ENCODE results near the gene SLC15A4. TPM values are rescaled to one million over a fixed set of nuclear protein-coding genes. Genes with fewer than 3 reads are reported as not detected.

The SLC15A4 gene
- total and polyA plus RNA-seq, 2 of the 4 experiments (the other 2 are of a cell fraction): 15.4 to 21.9 TPM

GRCh38 chr12:128815779-128816642 lies 7.7 kb downstream of the SLC15A4 start:
- Histone ChIP-seq H3K4ac (ENCODE audit: low read depth, low read length) (no peak overlapping the region), H2BK20ac (ENCODE audit: low read depth, low read length) (no peak overlapping the region), H3K4me1 (ENCODE audit: control insufficient read depth, insufficient read depth, low read length) (peaks cover 5% of the 10 kb centered on the region), H3K56ac (ENCODE audit: extremely low read depth, insufficient read depth, low read length) (no peak overlapping the region), H4K91ac (ENCODE audit: insufficient read depth, low read depth, low read length) (no peak overlapping the region), H3K9ac (ENCODE audit: low read depth, low read length) (no peak overlapping the region), H2AFZ (replicated peaks; ENCODE audit: low read length, poor library complexity) (no peak overlapping the region), H4K5ac (ENCODE audit: low read depth, low read length) (no peak overlapping the region), H3K14ac (replicated peaks; ENCODE audit: low read depth, low read length) (no peak overlapping the region), H3K18ac (ENCODE audit: low read depth, low read length) (no peak overlapping the region), H3K4me2 (ENCODE audit: low read depth, low read length) (no peak overlapping the region), H3K27ac (ENCODE audit: insufficient read depth, low read length) (no peak overlapping the region), H3K9me3 (ENCODE audit: control insufficient read depth, insufficient read depth, low read length) (no peaks in the 10 kb centered on the region), H4K20me1 (ENCODE audit: insufficient read depth, low read length) (peaks cover 28% of the 10 kb centered on the region), H3K36me3 (ENCODE audit: control insufficient read depth, insufficient read depth, low read length) (peaks cover 19% of the 10 kb centered on the region), H2BK120ac (ENCODE audit: low read depth, low read length) (no peak overlapping the region), H2BK15ac (ENCODE audit: low read depth, low read length) (no peak overlapping the region), H3K23ac (ENCODE audit: low read depth, low read length) (no peak overlapping the region), H3K27me3 (ENCODE audit: control insufficient read depth, insufficient read depth, low read length) (no peaks in the 10 kb centered on the region), H3K9me1 (ENCODE audit: insufficient read depth, low read length) (peaks cover 7% of the 10 kb centered on the region), H3K79me1 (ENCODE audit: low read depth in 1 of 2, low read length in 2 of 2) (peaks cover 17 to 71% of the 10 kb centered on the region in 2 experiments), H3K4me3 (ENCODE audit: insufficient read depth, low read depth, low read length) (no peak overlapping the region), H2AK5ac (ENCODE audit: low read depth, low read length) (no peak overlapping the region), H2BK5ac (ENCODE audit: low read depth, low read length, poor library complexity, severe bottlenecking) (no peak overlapping the region), H2AK9ac (replicated peaks; ENCODE audit: low read depth, low read length, poor library complexity) (no peak overlapping the region), H4K8ac (ENCODE audit: low read depth in 2 of 2, low read length in 2 of 2) (no peak overlapping the region)
- DNase-seq (no peak), ATAC-seq (ENCODE audit: low read depth) (no peak)
- in situ Hi-C loops (cut with MboI; ENCODE audit: low sequenced_read_pairs): no loop called here
- POLR2A ChIA-PET (ENCODE audit: unreplicated experiment): no interaction called here
- intact Hi-C loops (cut with micrococcal nuclease): no loop called here
- no TSS peak for BruUV-seq (replicated peaks)
- CTCF ChIA-PET: interaction anchor here (0.6 kb wide), 1 partner anchor 509 kb away, joined by 3 read pairs; no protein-coding TSS in a partner anchor
- dilution Hi-C loops (cut with HindIII; ENCODE audit: low sequenced_read_pairs, unreplicated experiment): no loop called here
- 100% methylated on average over 4 of the region's 7 CpGs; no CpG with 5 or more reads in 1 of the 2 experiments for WGBS, 2 experiments (ENCODE audit: extremely low coverage in 2 of 2, insufficient read length in 1 of 2)
- TF ChIP-seq POLR2A (IDR thresholded peaks at IDR 0.05; ENCODE audit: low read depth, low read length): no peak
- TF ChIP-seq FOS (IDR thresholded peaks at IDR 0.05; ENCODE audit: low read depth, low read length): no peak
- TF ChIP-seq MAFK (IDR thresholded peaks at IDR 0.05; ENCODE audit: low read depth, low read length): no peak
- TF ChIP-seq RFX5 (IDR thresholded peaks at IDR 0.05; ENCODE audit: low read depth, low read length): no peak
- no peak for TF ChIP-seq CHD1 (IDR thresholded peaks at IDR 0.05; ENCODE audit: low read depth, low read length)
- no peak for TF ChIP-seq BHLHE40 (IDR thresholded peaks at IDR 0.05; ENCODE audit: low read depth, low read length)
- TF ChIP-seq SMC3 (IDR thresholded peaks at IDR 0.05; ENCODE audit: low read depth, low read length): no peak
- TF ChIP-seq RAD21 (IDR thresholded peaks at IDR 0.05; ENCODE audit: low read length): no peak
- TF ChIP-seq, protein P1, sequence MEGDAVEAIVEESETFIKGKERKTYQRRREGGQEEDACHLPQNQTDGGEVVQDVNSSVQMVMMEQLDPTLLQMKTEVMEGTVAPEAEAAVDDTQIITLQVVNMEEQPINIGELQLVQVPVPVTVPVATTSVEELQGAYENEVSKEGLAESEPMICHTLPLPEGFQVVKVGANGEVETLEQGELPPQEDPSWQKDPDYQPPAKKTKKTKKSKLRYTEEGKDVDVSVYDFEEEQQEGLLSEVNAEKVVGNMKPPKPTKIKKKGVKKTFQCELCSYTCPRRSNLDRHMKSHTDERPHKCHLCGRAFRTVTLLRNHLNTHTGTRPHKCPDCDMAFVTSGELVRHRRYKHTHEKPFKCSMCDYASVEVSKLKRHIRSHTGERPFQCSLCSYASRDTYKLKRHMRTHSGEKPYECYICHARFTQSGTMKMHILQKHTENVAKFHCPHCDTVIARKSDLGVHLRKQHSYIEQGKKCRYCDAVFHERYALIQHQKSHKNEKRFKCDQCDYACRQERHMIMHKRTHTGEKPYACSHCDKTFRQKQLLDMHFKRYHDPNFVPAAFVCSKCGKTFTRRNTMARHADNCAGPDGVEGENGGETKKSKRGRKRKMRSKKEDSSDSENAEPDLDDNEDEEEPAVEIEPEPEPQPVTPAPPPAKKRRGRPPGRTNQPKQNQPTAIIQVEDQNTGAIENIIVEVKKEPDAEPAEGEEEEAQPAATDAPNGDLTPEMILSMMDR (conservative IDR thresholded peaks at IDR 0.05; ENCODE audit: low read depth, low read length): no peak
- TF ChIP-seq MAZ (IDR thresholded peaks at IDR 0.05; ENCODE audit: borderline replicate concordance, low read depth, low read length): no peak
- TF ChIP-seq, protein P2, sequence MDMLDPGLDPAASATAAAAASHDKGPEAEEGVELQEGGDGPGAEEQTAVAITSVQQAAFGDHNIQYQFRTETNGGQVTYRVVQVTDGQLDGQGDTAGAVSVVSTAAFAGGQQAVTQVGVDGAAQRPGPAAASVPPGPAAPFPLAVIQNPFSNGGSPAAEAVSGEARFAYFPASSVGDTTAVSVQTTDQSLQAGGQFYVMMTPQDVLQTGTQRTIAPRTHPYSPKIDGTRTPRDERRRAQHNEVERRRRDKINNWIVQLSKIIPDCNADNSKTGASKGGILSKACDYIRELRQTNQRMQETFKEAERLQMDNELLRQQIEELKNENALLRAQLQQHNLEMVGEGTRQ (IDR thresholded peaks at IDR 0.05; ENCODE audit: low read depth, low read length): no peak
- no peak for TF ChIP-seq MXI1 (IDR thresholded peaks at IDR 0.05; ENCODE audit: borderline replicate concordance, low read depth, low read length)
- TF ChIP-seq, protein P3, sequence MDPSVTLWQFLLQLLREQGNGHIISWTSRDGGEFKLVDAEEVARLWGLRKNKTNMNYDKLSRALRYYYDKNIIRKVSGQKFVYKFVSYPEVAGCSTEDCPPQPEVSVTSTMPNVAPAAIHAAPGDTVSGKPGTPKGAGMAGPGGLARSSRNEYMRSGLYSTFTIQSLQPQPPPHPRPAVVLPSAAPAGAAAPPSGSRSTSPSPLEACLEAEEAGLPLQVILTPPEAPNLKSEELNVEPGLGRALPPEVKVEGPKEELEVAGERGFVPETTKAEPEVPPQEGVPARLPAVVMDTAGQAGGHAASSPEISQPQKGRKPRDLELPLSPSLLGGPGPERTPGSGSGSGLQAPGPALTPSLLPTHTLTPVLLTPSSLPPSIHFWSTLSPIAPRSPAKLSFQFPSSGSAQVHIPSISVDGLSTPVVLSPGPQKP (IDR thresholded peaks at IDR 0.05; ENCODE audit: borderline replicate concordance, low read depth, low read length): no peak
- no peak for TF ChIP-seq CEBPB (IDR thresholded peaks at IDR 0.05; ENCODE audit: low read depth, low read length)
- no peak for TF ChIP-seq NFE2L2 (IDR thresholded peaks at IDR 0.05; ENCODE audit: low read depth, low read length)

Measured in IMR-90 (cell line).